Fibroblast of skin of abdomen (primary cell): Measurements from ENCODE around the gene GADD45A.
A peak's percentile ranks its signal among the peaks of the same experiment; 100 is the strongest.
"Not testable (repeated sequence)": the region's sequence is repeated elsewhere in the genome, so short reads cannot be mapped to it uniquely, and the experiment has no call there.

ENCODE experiments used
- DNase-seq: peaks from one replicate; pipeline ENCODE4 v3.0.0-alpha.2; 2013

Gene GADD45A

DNA sequence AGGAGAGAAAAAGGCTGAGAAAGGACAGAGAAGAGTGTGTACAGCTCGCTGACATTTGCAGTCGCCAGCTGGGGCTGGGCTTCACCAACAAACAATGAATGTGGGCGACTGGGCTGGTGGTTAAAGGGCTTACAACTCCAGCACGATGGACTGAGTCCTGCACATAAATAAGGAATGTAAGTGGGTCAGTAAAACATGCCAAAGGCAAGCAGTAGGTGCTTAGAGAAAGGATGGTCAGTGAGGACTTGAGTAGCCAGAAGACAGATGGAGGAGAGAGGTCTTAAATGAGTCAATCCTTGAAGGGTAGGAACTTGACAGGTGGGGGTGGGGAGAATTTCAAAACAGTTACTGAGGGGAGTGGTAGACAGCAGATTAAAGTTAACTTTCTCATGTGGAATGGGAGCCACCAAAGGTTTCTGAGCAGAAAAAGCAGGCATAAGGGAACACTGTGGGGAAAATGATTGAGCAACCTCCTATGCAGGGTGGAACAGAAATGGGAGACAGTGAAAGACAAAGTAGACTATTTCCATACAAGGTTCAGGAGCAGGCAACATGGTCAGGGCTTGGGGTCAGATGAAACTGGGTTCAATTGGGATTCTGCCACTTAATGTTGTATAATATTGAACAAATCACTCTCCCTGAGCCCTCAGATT, 37.4 kb downstream of the GADD45A start:
- no peak for DNase-seq

DNA sequence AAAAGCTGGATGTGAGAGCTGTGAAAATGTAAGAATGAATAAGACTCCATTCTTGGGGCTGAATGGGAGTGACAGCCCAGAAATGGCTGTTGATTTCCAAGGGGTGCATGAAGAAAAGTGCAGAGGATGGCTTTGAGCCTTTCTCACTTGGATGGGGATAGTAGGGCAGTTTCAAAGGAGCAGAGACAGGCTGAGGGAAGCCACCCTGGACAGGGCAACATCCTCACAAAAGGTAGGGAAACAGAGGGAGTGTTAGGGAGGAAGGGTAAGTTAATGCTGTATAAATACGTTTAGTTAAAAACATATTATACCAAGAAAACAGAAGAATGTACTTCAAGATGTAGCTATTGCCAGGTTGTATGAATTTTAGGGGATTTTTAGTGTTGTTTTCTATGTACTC, 38.1 kb downstream of the GADD45A start:
- DNase-seq, result no peak

- no peak for DNase-seq
Observed at GRCh38 chr1:67723620-67724019, 38.6 kb downstream of the GADD45A start.

DNA sequence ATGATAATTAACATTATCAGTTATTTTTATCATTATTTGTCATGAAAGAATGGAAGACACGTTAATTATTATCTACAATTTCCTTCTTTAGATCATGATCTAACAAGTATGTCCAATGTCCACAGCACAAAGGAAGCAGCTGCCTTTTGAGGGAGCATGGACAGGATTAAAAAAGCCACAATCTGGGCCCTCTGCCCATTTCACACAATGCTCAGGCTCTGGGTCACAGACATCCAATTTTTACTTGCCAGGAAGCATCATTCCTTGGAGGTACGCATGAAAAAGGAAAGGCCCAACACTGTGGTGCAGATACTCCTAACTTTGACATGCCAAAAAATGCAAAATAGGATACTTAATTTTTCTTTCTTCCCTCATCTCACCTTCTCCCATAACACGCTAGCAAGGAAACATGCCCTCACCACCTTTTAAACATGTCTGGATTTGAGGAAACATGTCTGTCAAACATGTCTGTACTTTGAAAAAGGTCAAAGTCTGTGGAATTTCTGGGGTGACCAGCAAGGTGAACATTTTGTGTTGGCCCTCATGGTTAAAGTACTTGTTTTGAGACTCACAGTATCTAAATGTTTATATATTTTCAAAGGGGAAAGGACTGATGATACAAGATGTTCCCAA, 40.0 kb downstream of the GADD45A start:
- DNase-seq, result peak; percentile 89

DNA sequence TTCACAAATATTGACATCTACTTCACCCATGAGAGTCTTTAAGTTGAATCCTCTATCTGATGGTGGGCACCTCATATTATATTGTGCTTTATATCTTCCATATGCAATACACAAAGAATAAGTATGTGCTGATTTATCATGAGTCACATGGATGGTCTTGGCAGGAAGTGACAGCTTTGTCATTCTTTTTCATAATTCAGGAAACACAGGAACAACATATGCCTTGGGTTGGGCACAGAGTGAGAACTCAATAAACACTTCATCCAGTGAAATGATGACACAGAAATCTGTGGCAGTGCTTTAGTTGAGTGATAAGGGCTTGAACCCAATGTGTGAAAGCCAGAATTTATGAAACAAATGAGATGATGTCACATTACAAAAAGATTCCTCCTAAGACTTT, 41.2 kb downstream of the GADD45A start:
- no peak for DNase-seq

DNA sequence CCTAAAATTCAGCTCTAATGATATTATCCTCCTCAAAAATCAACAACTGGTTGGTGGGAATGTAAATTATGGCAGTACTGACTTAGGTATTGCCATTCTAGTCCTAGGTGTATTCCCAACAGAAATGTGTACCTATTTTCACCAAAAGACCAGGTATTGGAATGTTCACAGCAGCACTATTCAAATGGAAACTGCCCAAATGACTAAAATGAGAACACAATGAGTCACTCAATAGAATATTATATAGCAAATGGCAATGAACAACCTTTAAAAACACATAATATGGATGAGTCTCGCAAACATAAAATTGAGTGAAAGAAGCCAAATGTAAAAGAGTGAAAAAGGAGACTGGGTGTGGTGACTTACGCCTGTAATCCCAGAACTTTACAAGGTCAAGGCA, 44.9 kb downstream of the GADD45A start:
- DNase-seq, result no peak

DNA sequence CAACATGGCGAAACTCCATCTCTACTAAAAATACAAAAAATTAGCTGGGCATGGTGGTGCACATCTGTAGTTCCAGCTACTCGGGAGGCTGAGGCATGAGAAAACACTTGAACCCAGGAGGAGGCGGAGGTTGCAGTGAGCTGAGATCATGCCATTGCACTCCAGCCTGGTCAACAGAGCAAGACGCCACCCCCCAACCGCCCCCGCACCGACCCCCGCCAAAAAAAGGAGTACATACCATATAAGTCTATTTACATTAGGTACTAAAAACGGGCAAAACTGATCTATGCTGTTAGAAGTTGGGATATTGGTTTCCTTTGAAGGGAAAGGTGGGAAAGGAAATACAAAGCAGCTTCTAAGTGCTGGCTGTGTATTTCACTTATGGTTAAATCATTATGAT, 45.3 kb downstream of the GADD45A start:
- DNase-seq, result not testable (repeated sequence)

- DNase-seq, result no peak
Observed at GRCh38 chr1:67731322-67731721, 46.3 kb downstream of the GADD45A start.

- no peak for DNase-seq
Observed at GRCh38 chr1:67732750-67733151, 47.8 kb downstream of the GADD45A start.

DNA sequence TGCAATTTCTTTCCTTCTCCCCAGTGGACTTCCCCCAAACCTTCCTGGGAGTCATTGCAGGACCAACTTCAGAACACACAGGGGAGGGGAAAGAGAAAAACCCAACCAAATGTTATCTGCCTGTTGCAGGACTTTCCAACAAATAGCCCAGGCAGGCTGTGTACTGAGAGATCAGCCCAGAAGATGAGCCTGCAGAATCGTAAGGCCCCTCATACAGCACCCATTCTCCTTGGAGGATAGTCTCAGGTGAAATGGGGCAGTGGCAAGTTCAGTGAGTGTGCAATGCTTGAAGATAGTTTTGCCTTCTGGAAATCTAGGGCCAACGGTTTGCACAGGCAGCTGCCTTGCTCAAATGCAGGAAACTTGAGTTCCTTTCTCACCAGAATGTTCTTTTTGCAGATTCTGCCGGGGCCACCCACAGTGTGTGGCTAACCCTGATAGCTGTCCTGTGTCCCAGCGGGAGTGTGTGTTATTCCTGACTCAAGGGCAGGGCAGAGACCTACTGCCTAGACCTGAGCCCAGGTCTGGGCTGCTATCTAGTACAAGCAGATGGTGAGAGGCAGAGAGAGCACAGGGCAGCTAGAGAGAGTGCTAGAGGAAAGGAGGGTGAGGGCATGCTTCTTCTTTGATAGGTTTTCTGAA, 48.8 kb downstream of the GADD45A start:
- DNase-seq, result no peak

DNA sequence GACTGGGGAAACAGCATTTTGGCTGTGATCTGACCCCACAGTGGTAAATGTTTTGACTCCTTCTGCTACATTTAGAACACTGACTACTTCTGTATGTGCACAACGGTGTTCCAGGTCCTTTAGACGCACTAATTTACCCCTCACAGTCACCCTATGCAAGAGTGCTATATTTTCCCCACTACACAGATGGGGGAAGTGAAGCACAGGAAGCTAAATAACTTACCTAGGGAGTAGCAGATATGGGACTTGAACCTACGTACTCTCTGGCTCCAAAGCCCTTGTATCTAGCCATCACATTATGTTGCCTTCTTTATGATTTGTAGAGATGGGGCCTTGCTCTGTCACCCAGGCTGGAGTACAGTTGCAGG, 49.3 kb downstream of the GADD45A start:
- no peak for DNase-seq

DNA sequence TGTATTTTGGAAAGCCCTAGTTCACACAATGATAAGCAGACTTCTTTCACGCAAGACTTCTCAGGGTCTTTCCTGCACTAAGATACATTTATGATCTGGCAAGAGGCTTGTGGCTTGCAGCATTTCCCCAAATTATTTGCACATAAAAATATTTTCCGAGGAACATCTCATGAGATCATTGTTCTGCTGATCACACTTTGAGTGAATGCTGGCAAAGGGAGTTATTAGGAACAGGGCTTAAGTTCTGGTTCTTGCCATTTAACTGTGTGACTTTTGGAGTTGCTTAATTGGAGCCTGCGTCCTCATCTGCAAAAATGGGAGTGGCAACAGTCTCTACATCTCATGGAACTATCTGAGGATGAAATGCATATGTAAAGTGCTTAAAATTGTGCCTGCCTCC, 50.2 kb downstream of the GADD45A start:
- DNase-seq, result no peak

GRCh38 chr1:67735806-67736627, 51.0 kb downstream of the GADD45A start:
- DNase-seq, result peak; percentile 86

DNA sequence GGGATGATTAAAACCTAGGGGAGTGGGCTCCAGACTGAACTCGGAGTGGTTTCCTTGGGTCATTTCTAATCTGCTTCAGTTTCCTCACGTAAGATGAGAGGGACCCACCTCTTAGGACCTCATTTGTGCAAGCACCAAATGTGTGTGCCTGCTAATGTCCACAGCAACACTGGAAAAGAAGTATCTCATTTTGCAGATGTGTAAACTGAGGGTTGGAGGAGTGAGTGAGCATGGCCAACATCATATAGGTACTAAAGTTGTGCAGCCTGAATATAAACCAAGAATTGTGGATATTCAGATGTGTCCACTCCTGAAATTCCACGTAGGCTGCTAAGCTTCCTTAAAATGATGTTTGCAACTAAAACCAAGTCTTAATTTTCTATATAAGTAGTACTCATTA, 51.7 kb downstream of the GADD45A start:
- DNase-seq, result no peak

DNA sequence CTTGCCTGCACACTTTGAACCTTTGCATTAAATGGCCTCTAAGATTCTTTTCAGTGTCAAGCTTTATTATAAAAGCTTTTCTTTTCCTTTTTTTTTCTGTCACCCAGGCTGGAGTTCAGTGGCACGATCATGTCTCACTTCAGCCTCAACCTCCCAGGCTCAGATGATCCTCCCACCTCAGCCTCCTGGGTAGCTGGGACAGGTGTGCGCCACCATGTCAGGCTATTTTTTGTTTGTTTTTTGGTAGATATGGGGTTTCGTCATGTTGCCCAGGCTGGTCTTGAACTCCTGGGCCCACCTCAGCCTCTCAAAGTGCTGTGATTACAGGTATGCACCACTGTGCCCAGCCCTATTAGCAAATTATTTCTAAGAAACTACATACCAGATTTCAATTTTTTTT, 52.9 kb downstream of the GADD45A start:
- no peak for DNase-seq
